Neural crest cell (in vitro differentiated cells): ENCODE results near the gene TINAGL1. TPM values are rescaled to one million over a fixed set of nuclear protein-coding genes. Genes with fewer than 3 reads are reported as not detected.

Experiments
- DNase-seq: peaks from one replicate; pipeline ENCODE4 v3.0.0; 2021; ENCODE audit warnings: low read depth, mixed read lengths, low spot score
- H3K27ac Mint-ChIP-seq: one replicate; pipeline ENCODE4 v1.8.0; 2021; ENCODE audit warnings: mild to moderate bottlenecking, mixed read lengths; ENCODE audit not compliant: unreplicated experiment
- H3K27me3 Mint-ChIP-seq: 2 replicates; pipeline ENCODE4 v1.8.0; 2021; ENCODE audit warnings: low read depth, mild to moderate bottlenecking, mixed read lengths
- H3K36me3 Mint-ChIP-seq: 2 replicates; pipeline ENCODE4 v1.8.0; 2021; ENCODE audit warnings: low read depth, mild to moderate bottlenecking, mixed read lengths
- H3K4me1 Mint-ChIP-seq: 2 replicates; pipeline ENCODE4 v1.8.0; 2021; ENCODE audit warnings: mixed read lengths
- H3K4me3 Mint-ChIP-seq: one replicate; pipeline ENCODE4 v1.8.0; 2021; ENCODE audit warnings: mild to moderate bottlenecking, mixed read lengths
- H3K9me3 Mint-ChIP-seq: 2 replicates; pipeline ENCODE4 v1.8.0; 2021; ENCODE audit warnings: mixed read lengths
- CTCF ChIP-seq: fragments of 200-600 bp; sonication (generic); conservative IDR thresholded peaks from 2 replicates; pipeline ENCODE4 v1.5.0; 2021; ENCODE audit warnings: antibody characterized with exemption, mild to moderate bottlenecking
- long read RNA-seq: library from polyadenylated mRNA; unstranded; transcript quantifications from one replicate; pipeline ENCODE4 v2.0.0, GENCODE V29; 2020
- total RNA-seq: library from RNA; stranded (reverse); gene quantifications from 2 replicates; pipeline ENCODE4 v1.2.1, GENCODE V29; 2021

TINAGL1 gene
- not detected in 2 replicates for total RNA-seq
- long read RNA-seq = 0 reads

DNA sequence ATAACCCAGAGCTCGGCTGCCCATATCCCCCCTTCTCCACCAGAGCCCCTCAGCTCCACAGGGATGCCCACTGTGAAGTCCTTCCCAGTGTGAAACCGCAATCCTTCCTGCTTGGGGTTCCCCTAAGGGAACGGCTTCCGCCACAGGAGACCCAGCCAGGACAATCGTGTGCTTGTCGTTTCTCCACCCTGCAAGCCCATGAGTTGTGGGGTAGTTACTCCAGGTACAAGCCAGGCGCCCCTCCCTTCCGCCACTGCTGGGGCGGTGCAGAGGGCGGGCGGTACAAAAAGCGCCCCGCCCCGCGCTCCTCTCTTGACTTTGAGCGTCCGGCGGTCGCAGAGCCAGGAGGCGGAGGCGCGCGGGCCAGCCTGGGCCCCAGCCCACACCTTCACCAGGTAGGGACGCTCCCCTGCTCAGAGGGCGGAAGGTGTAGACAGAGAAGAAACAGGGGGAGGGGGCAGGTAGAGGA is at the start of gene TINAGL1:
Gene TINAGL1, plus strand, starts transcription at position 315 of the 469 bp plus-strand sequence. CDS start 634 bp downstream, outside the sequence.
- Mint-ChIP-seq H3K27ac (no peak within 1 kb of the TSS), H3K27me3 (peaks cover 33% of the 10 kb centered on the region), H3K9me3 (no peaks in the 10 kb centered on the region), H3K36me3 (no peaks in the 10 kb centered on the region), H3K4me3 (no peak within 1 kb of the TSS), H3K4me1 (no peaks in the 10 kb centered on the region)
- TF ChIP-seq CTCF = no peak
- DNase-seq = no peak

DNA sequence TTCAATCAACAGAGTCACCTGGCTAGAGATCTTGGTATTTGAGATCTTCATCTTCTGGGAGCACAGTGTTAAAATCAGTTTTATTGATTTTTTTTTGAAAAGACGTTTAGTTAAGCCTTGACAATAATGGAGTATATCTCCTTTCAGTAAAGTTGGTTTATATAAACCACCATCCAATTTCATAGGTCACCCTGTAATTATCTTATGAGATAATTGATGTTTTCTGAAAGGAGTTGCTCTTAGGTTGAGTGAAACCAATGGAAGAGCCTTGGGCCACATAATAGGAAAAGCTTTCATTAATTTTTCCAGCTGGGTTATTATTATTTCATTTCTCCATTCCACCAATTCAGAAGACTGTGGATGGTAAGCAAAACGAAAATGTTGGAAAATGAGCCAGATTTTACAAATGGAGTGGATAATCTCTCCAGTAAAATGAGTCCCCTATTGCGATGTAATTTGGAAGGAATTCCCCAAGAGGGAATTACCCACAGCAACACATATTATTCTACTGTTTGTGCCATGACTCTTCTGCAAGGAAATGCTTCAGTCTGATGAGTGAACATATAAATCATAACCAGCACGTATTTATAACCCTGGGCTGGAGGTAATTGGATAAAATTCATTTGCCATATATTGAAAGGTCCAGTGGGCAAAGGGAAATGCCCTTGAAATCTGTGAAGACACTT is 46.2 kb upstream of the TINAGL1 start:
- Mint-ChIP-seq H3K4me1 (no peaks in the 10 kb centered on the region), H3K4me3 (no peak overlapping the region), H3K36me3 (no peaks in the 10 kb centered on the region), H3K9me3 (peaks cover 2% of the 10 kb centered on the region), H3K27me3 (peaks cover 3% of the 10 kb centered on the region), H3K27ac (no peak overlapping the region)
- DNase-seq = no peak
- TF ChIP-seq CTCF = no peak

DNA sequence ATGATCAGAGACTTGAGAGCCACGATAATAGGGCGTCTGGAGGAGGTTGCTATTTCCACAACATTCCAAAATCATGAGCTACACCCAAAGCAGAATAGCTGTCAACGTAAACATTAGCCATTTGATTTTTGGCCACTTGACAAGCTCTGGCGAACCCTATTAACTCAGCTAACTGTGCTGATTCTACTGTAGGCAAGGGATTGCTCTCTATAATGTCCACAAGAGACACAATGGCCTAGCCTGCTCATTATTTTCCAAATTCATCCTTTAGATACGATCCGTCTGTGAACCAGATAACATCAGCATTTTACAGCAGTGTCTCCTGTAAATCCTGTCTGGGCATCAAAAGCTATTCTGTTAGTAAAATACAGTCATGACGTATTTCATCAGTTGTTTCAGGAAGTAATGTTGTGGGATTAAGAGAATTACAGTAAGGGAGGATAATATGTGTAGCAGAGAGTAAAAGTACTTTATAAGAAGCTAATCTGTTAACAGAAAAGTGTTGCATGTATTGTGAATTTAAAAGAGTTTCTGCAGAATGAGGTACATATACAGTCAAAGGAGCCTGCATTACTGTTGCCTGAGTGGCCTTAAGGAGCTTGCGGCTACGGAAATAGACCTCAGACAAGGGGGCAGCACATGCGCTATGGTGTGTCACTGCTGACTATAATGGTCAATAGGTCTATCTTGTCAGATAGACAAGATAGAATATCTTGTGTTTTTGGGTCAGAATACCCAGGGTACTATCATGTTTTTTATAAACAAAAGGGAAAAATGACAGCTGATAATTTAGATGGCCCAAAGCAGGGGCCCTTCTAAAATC is 44.9 kb upstream of the TINAGL1 start:
- Mint-ChIP-seq H3K27ac (no peak overlapping the region), H3K27me3 (peaks cover 3% of the 10 kb centered on the region), H3K4me1 (no peaks in the 10 kb centered on the region), H3K36me3 (no peaks in the 10 kb centered on the region), H3K9me3 (peaks cover 2% of the 10 kb centered on the region), H3K4me3 (no peak overlapping the region)
- DNase-seq = no peak
- no peak for TF ChIP-seq CTCF

GRCh38 chr1:31532173-31532572 is 44.1 kb upstream of the TINAGL1 start:
- no peak overlapping the region for H3K27ac Mint-ChIP-seq
- no peak for DNase-seq
- peaks cover 2% of the 10 kb centered on the region for H3K9me3 Mint-ChIP-seq
- peaks cover 3% of the 10 kb centered on the region for H3K27me3 Mint-ChIP-seq
- TF ChIP-seq CTCF = no peak
- H3K4me3 Mint-ChIP-seq = no peak overlapping the region
- H3K36me3 Mint-ChIP-seq = no peaks in the 10 kb centered on the region
- no peaks in the 10 kb centered on the region for H3K4me1 Mint-ChIP-seq

GRCh38 chr1:31535561-31535960 is 40.8 kb upstream of the TINAGL1 start:
- H3K27ac Mint-ChIP-seq = no peak overlapping the region
- H3K9me3 Mint-ChIP-seq = peaks cover 2% of the 10 kb centered on the region
- no peak for DNase-seq
- no peak overlapping the region for H3K4me3 Mint-ChIP-seq
- TF ChIP-seq CTCF = no peak
- peaks cover 2% of the 10 kb centered on the region for H3K27me3 Mint-ChIP-seq
- H3K36me3 Mint-ChIP-seq = no peaks in the 10 kb centered on the region
- no peaks in the 10 kb centered on the region for H3K4me1 Mint-ChIP-seq
